SU-DHL-6 (cell line): Measurements from ENCODE around the gene SMLR1.

Experiments
- CTCF ChIP-seq: fragments of 200-600 bp; sonication (generic); IDR thresholded peaks from one replicate; pipeline ENCODE4 v1.5.1; 2017; ENCODE audit warnings: antibody characterized with exemption, mild to moderate bottlenecking, low read length, moderate library complexity; ENCODE audit not compliant: insufficient read depth, poor library complexity, severe bottlenecking
- EZH2phosphoT487 ChIP-seq: fragments of 200-600 bp; sonication (generic), shearing (Covaris generic); conservative IDR thresholded peaks from 2 replicates; pipeline ENCODE4 v1.6.1; 2018; ENCODE audit warnings: mild to moderate bottlenecking, antibody characterized with exemption, low read length, moderate library complexity, mixed read lengths

- TF ChIP-seq EZH2phosphoT487 (no peak), CTCF (no peak)
These were observed 32.5 kb upstream of the SMLR1 start for GRCh38 chr6:130794738-130795137.
